Mesendoderm (in vitro differentiated cells): ENCODE data around the gene INAVA.

Experiments used
- DNase-seq: peaks from one replicate; pipeline ENCODE4 v3.0.0; 2013
- H2AK5ac ChIP-seq: 2 replicates; pipeline ENCODE4 v1.6.1; 2013; ENCODE audit warnings: low read length, inconsistent platforms
- H2BK120ac ChIP-seq: 2 replicates; pipeline ENCODE4 v1.6.1; 2013; ENCODE audit warnings: low read depth, mild to moderate bottlenecking, low read length, moderate library complexity, mixed read lengths
- H2BK15ac ChIP-seq: replicated peaks from 2 replicates; pipeline ENCODE4 v1.6.1; 2013; ENCODE audit warnings: low read depth, mild to moderate bottlenecking, moderate library complexity
- H2BK5ac ChIP-seq: 2 replicates; pipeline ENCODE4 v1.6.1; 2013; ENCODE audit warnings: low read length, inconsistent platforms
- H3K18ac ChIP-seq: 2 replicates; pipeline ENCODE4 v1.6.1; 2013; ENCODE audit warnings: mild to moderate bottlenecking, low read length, mixed read lengths
- H3K23ac ChIP-seq: one replicate; pipeline ENCODE4 v1.6.1; 2013; ENCODE audit warnings: low read length
- H3K27ac ChIP-seq: 2 replicates; pipeline ENCODE4 v1.5.1; 2013; ENCODE audit warnings: low read depth, mild to moderate bottlenecking, inconsistent platforms, low read length, moderate library complexity
- H3K27me3 ChIP-seq: 2 replicates; pipeline ENCODE4 v1.6.1; 2013; ENCODE audit warnings: low read length, control low read depth, mild to moderate bottlenecking, inconsistent platforms; ENCODE audit not compliant: insufficient read depth, poor library complexity
- H3K36me3 ChIP-seq: 2 replicates; pipeline ENCODE4 v1.6.1; 2013; ENCODE audit warnings: low read length, inconsistent platforms; ENCODE audit not compliant: control insufficient read depth, insufficient read depth
- H3K4ac ChIP-seq: one replicate; pipeline ENCODE4 v1.6.1; 2013; ENCODE audit warnings: low read depth, mild to moderate bottlenecking, low read length, moderate library complexity
- H3K4me1 ChIP-seq: 2 replicates; pipeline ENCODE4 v1.6.1; 2013; ENCODE audit warnings: low read depth, low read length, inconsistent platforms; ENCODE audit not compliant: control insufficient read depth
- H3K4me2 ChIP-seq: 2 replicates; pipeline ENCODE4 v1.6.1; 2013; ENCODE audit warnings: low read length
- H3K4me3 ChIP-seq: 2 replicates; pipeline ENCODE4 v1.5.1; 2013; ENCODE audit warnings: mild to moderate bottlenecking, low read length
- H3K56ac ChIP-seq: one replicate; pipeline ENCODE4 v1.6.1; 2013; ENCODE audit warnings: low read length
- H3K79me1 ChIP-seq: 2 replicates; pipeline ENCODE4 v1.6.1; 2013; ENCODE audit warnings: low read length, inconsistent platforms
- H3K79me2 ChIP-seq: 2 replicates; pipeline ENCODE4 v1.6.1; 2013; ENCODE audit warnings: mild to moderate bottlenecking, low read length; ENCODE audit not compliant: control insufficient read depth, insufficient read depth
- H3K9ac ChIP-seq: 2 replicates; pipeline ENCODE4 v1.6.1; 2013; ENCODE audit warnings: low read length, inconsistent platforms
- H4K5ac ChIP-seq: one replicate; pipeline ENCODE4 v1.6.1; 2013; ENCODE audit warnings: low read length
- H4K8ac ChIP-seq: one replicate; pipeline ENCODE4 v1.6.1; 2013; ENCODE audit warnings: low read depth, mild to moderate bottlenecking, control low read depth, low read length, moderate library complexity
- WGBS: extraction: QIAGEN DNeasy Blood & Tissue Kit; methylation state at CpG from one replicate; pipeline ENCODE4 v1.1.7; 2013; ENCODE audit warnings: low lambda C conversion rate, missing lambda C conversion rate; ENCODE audit not compliant: insufficient coverage; ENCODE audit errors: extremely low coverage; 5-methylcytosine and 5-hydroxymethylcytosine counted together

The INAVA gene

GRCh38 chr1:200895443-200895789, 716 bp downstream of the INAVA start:
- no peak for DNase-seq
- no peak overlapping the region for H4K8ac ChIP-seq
- no peak overlapping the region for H2BK120ac ChIP-seq
- H2BK15ac ChIP-seq: no peak overlapping the region
- H3K36me3 ChIP-seq: peaks cover 7% of the 10 kb centered on the region
- peak overlapping the region; percentile 53 for H3K9ac ChIP-seq
- H2BK5ac ChIP-seq: no peak overlapping the region
- H3K79me2 ChIP-seq: peaks cover 53% of the 10 kb centered on the region
- H3K23ac ChIP-seq: no peak overlapping the region
- H3K4ac ChIP-seq: no peak overlapping the region
- peaks cover 23% of the 10 kb centered on the region for H3K4me1 ChIP-seq
- WGBS: no CpG with 5 or more reads among the region's 8 CpGs
- peak overlapping the region; percentile 67 for H3K56ac ChIP-seq
- H4K5ac ChIP-seq: no peak overlapping the region
- no peak overlapping the region for H2AK5ac ChIP-seq
- peaks cover 22% of the 10 kb centered on the region for H3K79me1 ChIP-seq
- peak overlapping the region; percentile 11 for H3K4me2 ChIP-seq
- no peak overlapping the region for H3K18ac ChIP-seq
- H3K4me3 ChIP-seq: no peak overlapping the region
- no peak overlapping the region for H3K27ac ChIP-seq
- no peaks in the 10 kb centered on the region for H3K27me3 ChIP-seq

- peak overlapping the region; percentile 66 for H3K56ac ChIP-seq
- H3K4me1 ChIP-seq: peaks cover 23% of the 10 kb centered on the region
- no peak overlapping the region for H3K4ac ChIP-seq
- no peak overlapping the region for H2AK5ac ChIP-seq
- no peak for DNase-seq
- H3K27ac ChIP-seq: no peak overlapping the region
- no peak overlapping the region for H2BK15ac ChIP-seq
- no peak overlapping the region for H4K5ac ChIP-seq
- H3K79me1 ChIP-seq: peaks cover 22% of the 10 kb centered on the region
- no peak overlapping the region for H3K23ac ChIP-seq
- no peak overlapping the region for H3K9ac ChIP-seq
- H2BK5ac ChIP-seq: no peak overlapping the region
- H4K8ac ChIP-seq: no peak overlapping the region
- no peaks in the 10 kb centered on the region for H3K27me3 ChIP-seq
- H3K36me3 ChIP-seq: peaks cover 10% of the 10 kb centered on the region
- peak overlapping the region; percentile 11 for H3K4me2 ChIP-seq
- no peak overlapping the region for H3K18ac ChIP-seq
- peaks cover 53% of the 10 kb centered on the region for H3K79me2 ChIP-seq
- WGBS: no CpG with 5 or more reads among the region's 9 CpGs
- H2BK120ac ChIP-seq: no peak overlapping the region
- no peak overlapping the region for H3K4me3 ChIP-seq
These were observed 1.3 kb downstream of the INAVA start for GRCh38 chr1:200895801-200896530.

- DNase-seq: peak; percentile 55
These were observed 2.0 kb downstream of the INAVA start for GRCh38 chr1:200896531-200897196.

GRCh38 chr1:200897259-200897658, 2.6 kb downstream of the INAVA start:
- no peak overlapping the region for H2BK5ac ChIP-seq
- no peak overlapping the region for H3K9ac ChIP-seq
- peaks cover 14% of the 10 kb centered on the region for H3K36me3 ChIP-seq
- peaks cover 23% of the 10 kb centered on the region for H3K4me1 ChIP-seq
- H3K18ac ChIP-seq: no peak overlapping the region
- H3K4ac ChIP-seq: no peak overlapping the region
- no peak overlapping the region for H4K8ac ChIP-seq
- no peaks in the 10 kb centered on the region for H3K27me3 ChIP-seq
- no peak overlapping the region for H3K56ac ChIP-seq
- H3K23ac ChIP-seq: no peak overlapping the region
- no CpG with 5 or more reads among the region's 5 CpGs for WGBS
- no peak for DNase-seq
- no peak overlapping the region for H3K4me3 ChIP-seq
- no peak overlapping the region for H4K5ac ChIP-seq
- H3K79me1 ChIP-seq: peaks cover 22% of the 10 kb centered on the region
- H2BK120ac ChIP-seq: no peak overlapping the region
- H3K79me2 ChIP-seq: peaks cover 49% of the 10 kb centered on the region
- no peak overlapping the region for H3K4me2 ChIP-seq
- no peak overlapping the region for H3K27ac ChIP-seq
- H2BK15ac ChIP-seq: no peak overlapping the region
- no peak overlapping the region for H2AK5ac ChIP-seq

More at GRCh38 chr1:200896531-200897196, 2.0 kb downstream of the INAVA start:
- no peak overlapping the region for H2BK15ac ChIP-seq
- no peak overlapping the region for H3K56ac ChIP-seq
- no peak overlapping the region for H3K18ac ChIP-seq
- no peaks in the 10 kb centered on the region for H3K27me3 ChIP-seq
- no peak overlapping the region for H3K4me2 ChIP-seq
- H3K4me1 ChIP-seq: peaks cover 23% of the 10 kb centered on the region
- no peak overlapping the region for H3K4me3 ChIP-seq
- no peak overlapping the region for H4K8ac ChIP-seq
- no peak overlapping the region for H3K9ac ChIP-seq
- no peak overlapping the region for H3K4ac ChIP-seq
- H3K36me3 ChIP-seq: peaks cover 14% of the 10 kb centered on the region
- H3K79me1 ChIP-seq: peaks cover 22% of the 10 kb centered on the region
- no peak overlapping the region for H3K23ac ChIP-seq
- H3K79me2 ChIP-seq: peaks cover 53% of the 10 kb centered on the region
- no peak overlapping the region for H2AK5ac ChIP-seq
- no peak overlapping the region for H2BK120ac ChIP-seq
- no peak overlapping the region for H3K27ac ChIP-seq
- no peak overlapping the region for H4K5ac ChIP-seq
- H2BK5ac ChIP-seq: no peak overlapping the region
- no CpG with 5 or more reads among the region's 10 CpGs for WGBS

GRCh38 chr1:200899015-200899386, 4.3 kb downstream of the INAVA start:
- no peak overlapping the region for H3K4ac ChIP-seq
- H3K9ac ChIP-seq: no peak overlapping the region
- H3K4me2 ChIP-seq: no peak overlapping the region
- H3K18ac ChIP-seq: no peak overlapping the region
- H3K79me1 ChIP-seq: peaks cover 21% of the 10 kb centered on the region
- H4K5ac ChIP-seq: no peak overlapping the region
- H3K4me3 ChIP-seq: no peak overlapping the region
- H2BK5ac ChIP-seq: no peak overlapping the region
- no peak overlapping the region for H2BK120ac ChIP-seq
- H3K23ac ChIP-seq: no peak overlapping the region
- H2AK5ac ChIP-seq: no peak overlapping the region
- no peak overlapping the region for H3K27ac ChIP-seq
- no peak for DNase-seq
- H3K36me3 ChIP-seq: peaks cover 18% of the 10 kb centered on the region
- no peak overlapping the region for H3K56ac ChIP-seq
- no peak overlapping the region for H2BK15ac ChIP-seq
- H3K79me2 ChIP-seq: peaks cover 33% of the 10 kb centered on the region
- no peak overlapping the region for H4K8ac ChIP-seq
- H3K4me1 ChIP-seq: peaks cover 17% of the 10 kb centered on the region
- no CpG with 5 or more reads among the region's 3 CpGs for WGBS
- no peaks in the 10 kb centered on the region for H3K27me3 ChIP-seq
